GM19397 (cell line): ENCODE data around the gene PI4KA.

Source experiments
- ATAC-seq: cut with Tn5 transposase; IDR thresholded peaks from one replicate; pipeline ENCODE4 v1.9.1; 2021; ENCODE audit warnings: mild to moderate bottlenecking, moderate library complexity; ENCODE audit not compliant: unreplicated experiment

PI4KA gene

DNA sequence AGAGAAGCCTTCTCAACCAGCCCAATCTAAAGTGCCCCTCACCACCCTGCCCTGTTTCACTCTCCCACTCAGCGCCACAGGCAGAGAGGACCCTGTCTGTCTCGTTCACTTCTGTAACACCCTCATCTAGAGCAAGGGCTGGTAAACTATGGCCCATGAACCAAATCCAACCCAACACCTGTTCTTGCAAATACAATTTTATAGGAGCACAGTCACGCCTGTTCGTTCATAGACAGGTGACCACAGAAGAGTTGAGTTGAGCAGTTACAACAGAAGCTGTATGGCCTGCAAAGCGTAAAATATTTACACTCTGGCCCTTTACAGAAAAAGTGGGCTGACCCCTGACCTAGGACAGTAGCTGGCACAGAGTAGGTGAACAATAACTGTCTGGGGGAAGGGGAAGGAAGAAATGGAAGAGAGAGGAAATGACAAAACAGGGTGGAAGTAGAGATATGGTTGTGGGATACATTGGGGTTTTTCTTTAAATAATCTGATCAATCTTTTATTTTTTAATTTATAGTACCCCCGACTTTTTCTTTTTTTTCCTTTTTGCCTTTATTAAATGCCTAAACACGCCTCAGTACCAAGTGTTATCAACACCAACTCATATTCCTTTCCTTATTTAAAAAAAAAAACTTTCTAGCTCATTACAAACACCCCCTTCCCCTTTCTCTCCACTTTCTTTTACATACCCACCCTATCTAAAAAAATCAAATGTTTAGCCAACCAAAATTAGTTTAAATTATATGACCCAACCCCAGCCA lies 63.8 kb downstream of the PI4KA start:
- no peak for ATAC-seq

DNA sequence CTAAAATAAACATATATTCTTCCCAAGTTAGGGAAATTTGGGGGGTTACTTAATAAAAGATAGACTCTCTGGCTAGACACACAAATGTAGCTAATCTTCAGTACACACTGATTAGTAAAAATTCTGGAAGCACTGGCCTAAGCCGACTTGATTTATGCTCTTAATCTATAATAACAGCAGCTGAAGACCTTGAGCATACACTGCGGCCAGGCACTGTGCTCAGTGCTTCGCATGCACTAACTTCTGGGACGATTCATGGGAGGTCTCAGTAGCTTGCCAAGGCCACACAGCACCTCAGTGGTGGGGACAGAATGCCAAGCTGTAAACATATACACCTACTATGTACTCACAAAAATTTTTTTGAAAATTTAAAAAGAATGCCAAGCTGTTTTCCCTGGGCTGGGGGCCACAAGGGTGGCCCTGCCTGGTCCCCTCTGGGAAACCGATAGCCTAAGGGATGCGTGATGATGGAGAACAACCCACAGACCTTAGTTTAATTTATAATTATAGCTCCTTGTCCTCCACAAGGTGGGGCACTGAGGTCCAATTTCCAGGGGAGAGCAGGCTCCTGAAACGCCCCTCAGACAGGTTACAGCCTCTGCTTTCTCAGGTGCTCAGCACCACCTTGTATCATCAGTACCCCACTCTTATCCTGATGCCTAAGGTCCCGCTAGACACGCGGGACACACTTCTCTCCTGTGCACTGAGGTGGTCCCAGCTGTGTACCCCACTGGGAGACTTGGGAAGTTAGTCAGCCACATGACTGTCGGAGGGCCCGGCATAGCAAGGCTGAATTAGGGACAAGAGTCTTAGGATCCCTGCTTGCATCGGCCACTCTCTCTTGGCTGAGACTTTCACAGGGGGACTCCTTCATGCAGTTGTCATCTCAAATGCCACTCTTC lies 64.6 kb downstream of the PI4KA start:
- no peak for ATAC-seq

DNA sequence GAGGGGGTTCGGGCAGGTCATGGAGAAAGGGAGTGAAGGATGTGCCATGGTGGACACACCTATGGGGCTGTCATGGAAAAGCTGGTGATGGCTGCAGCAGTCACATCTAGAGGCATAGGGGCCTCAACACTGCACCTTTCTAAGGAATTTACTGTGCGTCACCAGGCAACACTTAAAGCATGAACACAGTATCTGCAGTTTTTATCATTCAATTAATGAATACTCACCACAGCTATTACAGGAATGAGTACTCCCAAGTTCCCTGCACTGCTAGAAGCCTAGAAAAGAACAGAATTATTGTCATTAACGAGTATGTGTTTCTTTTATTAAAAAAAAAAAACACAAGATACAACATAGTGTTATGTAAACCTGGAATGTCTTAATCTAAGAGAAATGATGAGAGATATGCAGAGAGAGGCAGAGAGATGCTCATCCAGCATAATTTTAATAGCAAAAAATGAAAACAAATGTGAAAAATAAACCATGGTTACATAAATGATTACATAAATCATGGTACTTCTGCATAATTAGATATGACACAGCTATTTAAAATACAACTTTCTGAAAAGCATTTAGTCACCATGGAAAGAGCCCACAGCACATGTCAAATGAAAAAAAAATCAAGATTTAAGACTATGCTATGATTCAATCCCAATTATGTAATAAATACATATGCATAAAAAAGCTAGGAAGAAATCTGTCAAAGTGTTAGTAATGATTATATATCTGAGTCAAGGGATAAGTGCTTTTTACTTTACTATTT lies 65.5 kb downstream of the PI4KA start:
- no peak for ATAC-seq

DNA sequence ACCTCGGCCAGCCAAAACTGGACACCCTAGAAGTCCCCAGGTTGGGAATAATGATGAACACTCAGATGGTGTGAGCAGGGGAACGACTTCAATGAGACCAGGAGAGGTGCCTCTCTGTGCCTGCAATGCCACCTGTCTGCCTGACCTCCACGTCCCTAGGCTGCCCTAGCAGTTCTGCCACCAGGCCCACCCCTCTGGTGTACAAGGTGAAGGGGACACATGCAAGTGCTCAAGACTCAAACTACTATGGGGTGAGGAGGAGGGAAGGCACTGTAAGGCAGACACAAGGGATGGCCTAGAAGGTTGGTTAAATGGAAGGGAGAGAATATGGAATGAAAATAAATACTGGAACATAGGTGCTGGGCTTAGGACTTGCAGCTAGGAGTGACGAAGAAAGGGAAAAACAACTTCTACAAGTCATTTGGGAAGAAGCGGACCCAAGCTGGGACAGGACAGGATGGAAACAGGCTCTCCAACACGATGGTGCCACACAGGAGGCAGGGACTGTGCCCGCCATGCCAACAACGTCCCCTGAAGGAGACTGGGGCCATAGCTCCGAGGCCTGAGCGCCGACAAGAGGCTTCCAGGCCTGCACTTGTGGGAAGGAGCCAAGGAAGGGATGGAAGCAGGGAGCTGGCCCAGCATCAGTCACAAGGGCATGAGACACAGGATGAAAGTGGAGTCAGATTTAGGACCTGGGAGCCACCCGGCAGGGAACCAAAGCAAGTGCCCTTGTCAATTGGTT lies 66.2 kb downstream of the PI4KA start:
- ATAC-seq = no peak

DNA sequence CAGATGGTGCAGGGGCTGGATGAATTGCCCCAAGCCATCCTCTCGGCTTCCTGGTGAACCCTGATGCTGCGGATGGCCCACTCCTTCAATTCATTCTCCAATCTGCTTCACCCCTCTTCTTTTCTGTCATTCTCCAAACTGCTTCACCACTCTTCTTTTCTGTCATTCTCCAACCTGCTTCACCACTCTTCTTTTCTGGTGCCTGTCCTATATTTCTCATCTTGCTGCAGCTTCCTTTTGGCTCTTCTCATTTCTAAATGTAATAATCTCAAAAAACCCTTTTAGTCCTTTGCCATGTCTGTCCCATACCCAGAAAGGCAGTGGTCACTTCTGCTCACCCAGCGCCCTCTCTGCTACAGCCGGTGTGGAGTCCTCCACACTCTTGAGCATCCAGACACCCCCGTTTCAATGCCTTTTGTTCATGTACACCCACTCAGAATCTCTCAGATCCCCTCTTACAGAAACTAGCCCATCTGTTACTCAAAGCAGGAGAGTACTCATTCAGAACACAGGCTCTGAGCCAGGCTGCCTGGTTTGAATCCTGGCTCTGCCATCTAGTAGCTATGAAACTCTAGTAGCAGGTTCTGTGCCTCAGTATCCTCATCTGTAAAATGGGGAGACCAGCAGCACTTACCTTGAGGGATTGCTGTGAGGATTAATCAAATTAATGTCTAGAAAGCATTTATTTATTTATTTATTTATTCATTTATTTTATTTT lies 69.8 kb downstream of the PI4KA start:
- no peak for ATAC-seq

DNA sequence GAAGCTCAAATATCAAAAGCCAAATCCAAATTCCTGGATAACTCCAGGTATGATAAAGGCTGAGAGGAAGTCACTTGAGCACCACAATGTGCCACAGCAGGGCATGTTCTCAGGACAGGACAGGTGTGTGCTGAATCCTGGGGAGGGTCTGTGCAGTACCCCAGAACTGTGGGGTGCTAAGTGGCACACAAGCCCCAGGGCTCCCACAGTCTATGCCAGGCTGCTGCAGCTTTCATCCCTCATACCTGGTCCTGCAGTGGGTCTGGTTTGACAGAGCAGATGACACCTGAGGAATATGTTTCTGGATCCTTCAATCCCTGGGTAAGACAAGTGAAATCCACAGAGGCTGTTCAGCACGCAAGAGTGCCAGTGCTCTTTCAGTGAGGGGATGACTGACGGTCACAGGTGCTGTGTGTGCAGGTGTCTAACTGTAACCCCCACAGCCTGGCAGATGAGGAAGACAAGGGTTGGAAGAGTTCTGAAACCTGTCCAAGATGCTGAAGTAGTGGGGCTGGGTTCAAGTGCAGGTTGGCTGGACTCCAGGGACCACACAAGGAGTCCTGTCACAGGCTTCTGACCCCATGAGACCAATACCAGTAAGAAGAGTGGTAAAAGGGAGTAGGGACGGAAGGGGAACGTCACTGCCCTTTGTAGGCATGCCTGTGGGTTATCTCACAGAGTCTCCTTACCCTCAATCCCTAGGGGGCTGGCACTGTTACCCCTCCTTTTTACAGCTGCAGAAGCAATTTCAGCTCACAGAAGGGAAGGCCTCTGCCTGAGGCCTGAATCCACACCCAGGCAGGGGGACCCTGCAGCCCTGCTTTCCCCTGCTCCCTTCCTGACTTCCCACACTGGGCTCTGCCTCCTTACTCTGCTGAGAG lies 70.6 kb downstream of the PI4KA start:
- ATAC-seq = no peak

DNA sequence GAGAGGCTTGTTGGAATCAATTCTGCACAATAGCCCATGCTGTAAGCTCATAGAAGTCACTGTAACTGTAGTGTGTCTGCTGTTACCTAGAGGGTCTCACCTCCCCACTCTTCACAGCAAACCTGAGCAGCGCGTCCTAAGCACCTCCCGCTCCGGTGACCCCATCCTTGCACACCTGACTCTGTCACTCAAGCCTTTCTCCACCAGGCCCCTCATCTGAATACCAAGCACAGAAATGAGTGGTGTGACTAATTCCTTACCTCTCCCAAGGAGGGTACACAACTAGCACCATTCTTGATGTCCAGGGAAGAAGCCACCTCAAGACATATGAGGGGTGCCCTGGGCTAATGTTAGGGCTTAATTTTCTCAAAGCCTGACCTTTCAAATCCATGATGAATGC lies 71.4 kb downstream of the PI4KA start:
- no peak for ATAC-seq

DNA sequence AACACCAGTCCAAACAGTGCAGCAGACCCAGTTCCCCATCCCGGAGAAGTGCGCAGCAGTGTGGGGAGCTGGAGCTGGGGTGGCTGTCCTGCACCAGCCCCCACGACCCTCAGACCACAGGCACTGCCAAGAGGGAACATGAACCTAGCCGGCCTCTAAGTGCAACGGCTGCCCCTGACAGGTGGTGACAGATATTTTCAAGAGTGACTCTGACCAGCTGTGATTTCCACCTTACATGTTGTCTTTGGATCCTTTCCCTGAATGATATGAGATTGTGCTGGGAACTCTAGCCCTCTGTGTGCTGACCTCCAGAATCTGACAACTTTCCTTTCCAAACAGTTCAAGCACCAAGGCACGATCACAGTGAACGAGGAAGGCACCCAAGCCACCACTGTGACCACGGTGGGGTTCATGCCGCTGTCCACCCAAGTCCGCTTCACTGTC lies 72.1 kb downstream of the PI4KA start:
- ATAC-seq = no peak

DNA sequence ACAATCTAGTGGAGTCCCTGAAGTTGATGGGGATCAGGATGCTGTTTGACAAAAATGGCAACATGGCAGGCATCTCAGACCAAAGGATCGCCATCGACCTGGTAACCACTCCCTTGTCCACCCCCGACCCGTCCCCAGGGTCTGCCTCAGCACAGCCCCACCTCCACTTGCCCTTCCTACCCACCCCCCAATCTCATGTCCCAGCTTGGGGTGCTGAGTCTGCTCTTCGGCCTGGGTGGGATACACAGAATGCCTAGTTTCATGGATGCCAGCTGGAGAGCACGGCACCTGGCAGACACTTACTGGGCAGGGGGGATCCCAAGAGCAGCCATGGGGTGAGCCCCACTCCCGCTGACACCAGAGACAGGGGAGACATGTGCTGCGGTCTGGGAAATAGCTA lies 72.6 kb downstream of the PI4KA start:
- ATAC-seq = no peak

DNA sequence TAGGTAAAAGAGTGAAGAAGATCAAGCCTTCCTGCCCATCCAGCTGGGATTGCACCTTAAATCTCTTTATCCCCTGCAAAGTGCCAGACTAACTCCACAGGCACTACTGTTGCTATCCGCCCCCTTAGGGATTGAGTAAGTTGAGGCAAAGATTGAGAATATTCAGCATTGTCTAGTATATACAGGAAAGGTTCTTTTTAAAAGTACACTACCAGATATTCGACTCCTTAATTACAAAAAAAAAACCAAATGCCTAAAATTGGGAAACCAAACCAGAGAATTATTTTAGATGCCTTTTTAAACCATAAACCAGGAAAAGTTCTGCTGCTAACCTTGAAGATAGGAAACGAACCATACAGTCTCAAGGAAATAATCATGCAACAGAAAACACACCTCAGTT lies 73.2 kb downstream of the PI4KA start:
- no peak for ATAC-seq

DNA sequence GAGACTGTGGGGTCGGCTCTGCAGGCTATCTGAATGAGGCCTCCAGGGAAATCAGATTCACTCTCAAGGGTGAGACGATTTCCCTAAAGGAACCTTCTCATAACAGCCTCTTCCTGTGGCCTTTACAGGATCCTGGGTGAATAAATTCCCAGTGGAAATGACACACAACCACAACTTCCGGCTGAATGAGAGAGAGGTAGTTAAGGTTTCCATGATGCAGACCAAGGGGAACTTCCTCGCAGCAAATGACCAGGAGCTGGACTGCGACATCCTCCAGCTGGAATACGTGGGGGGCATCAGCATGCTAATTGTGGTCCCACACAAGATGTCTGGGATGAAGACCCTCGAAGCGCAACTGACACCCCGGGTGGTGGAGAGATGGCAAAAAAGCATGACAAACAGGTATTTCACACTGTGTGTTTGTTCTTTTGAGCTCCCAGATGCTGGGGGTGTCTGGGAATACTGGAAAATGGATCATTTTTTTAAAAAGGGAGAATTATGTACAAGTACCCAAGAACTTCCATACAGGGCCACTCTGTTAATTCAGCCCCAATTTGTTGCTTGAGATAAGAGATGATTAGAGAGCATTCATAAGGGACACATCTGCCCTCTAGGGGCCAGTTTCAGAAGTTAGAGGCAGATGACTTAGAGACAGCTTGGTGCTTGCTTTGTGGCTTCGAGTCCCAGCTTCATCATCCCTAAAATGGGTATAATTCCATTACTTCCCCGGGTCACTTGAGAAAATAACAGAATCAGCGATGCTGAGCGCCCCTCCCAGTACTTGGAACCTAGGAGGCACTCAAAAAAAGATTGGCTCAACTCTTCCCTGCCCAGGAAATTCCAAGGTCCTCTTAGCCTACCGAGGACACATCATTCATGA lies 74.5 kb downstream of the PI4KA start:
- no peak for ATAC-seq

DNA sequence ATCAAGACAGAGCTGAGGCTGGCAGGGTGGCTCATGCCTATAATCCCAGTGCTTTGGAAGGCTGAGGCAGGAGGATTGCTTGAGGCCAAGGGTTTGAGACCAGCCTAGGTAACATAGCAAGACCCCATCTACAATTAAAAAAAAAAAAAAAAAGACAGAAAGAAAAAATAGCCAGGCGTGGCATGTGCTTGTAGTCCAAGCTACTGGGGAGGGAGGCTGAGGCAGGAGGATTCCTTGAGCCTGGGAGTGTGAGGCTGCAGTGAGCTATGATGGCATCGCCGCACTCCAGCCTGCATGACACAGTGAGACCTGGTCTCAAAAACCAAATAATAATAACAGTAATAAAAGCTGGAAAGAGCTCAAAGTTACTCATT lies 75.3 kb downstream of the PI4KA start:
- no peak for ATAC-seq

DNA sequence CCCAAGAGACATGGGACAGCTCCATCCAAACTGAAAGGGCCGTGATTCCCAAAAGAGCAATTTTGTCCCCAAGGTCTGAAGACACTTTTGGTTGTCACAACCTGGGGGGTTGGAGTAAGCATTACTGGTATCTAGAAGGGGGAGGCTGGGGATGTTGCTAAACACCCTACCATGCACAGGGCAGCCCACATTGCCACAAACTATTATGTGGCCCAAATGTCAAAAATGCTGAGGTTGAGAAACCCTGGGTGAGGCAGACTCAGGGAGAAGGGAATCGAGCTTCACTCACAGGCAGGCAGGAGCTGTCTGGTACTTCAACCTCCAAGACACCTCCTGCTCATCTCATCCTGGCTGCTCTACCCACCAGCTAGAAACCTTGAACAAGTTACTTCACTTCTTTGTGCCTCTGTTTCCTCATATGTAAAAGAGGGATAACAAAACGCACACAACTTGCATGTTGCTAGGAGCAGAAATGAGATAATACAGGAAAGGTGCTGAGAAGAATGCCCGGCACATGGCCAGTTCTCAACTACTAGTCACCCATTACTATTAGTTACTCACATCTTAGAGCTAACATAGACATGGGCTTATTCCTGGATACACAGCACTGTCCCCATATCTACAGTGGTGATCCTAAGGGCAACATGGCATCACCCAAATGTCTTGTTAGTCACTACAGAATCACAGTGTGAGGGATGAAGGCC lies 75.9 kb downstream of the PI4KA start:
- ATAC-seq = no peak

DNA sequence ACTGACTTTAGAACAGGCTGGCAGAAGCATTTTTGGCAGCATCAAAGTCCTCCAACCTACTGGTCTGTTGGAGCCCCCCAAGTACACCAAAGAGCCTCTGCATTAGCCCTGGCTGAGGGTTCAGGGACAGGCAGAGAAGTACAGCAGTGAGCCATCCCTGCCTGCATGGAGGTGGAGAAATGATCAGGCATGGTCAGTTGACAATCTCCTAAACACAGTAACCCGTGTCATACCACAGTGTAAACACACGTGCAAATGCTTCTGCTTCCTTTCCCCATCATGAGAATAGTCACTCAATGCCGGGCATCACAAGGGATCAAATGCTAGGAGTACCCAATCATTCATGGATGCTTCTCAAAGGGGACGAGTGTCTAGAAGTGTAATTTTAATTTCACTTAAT lies 76.5 kb downstream of the PI4KA start:
- ATAC-seq = no peak

DNA sequence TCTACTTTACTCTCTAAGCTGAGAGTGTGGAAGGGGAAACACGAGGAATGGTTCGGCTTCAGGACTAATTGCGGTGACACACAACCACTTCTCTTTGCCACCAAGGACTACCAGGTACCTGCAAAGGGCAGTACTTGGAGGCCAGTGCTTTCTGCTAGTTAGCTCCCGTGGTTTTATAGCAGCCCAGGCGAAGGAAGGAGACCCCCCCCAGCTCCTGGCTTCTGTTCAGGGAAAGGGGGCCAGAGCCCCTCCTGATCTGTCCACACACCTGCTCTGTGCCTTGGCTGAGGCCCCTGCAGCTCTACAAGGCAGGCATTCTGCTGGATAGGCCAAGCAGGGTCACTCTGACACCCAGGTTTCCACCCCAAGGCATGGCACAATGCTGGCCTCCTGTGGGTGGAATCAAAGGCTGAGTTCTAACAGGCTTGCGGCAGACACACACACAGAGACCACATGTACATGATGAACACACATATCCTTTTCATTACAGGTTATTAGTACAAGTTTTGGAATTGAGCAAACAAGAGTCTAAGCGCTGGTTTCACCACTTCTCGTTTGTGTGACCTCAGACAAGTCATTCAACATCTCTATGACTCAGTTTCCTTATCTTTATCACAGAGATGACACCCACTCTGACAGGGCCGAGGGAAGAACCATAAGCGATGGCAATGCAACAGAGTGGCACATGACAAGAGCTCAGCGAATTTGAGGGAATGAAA lies 77.2 kb downstream of the PI4KA start:
- ATAC-seq = no peak

DNA sequence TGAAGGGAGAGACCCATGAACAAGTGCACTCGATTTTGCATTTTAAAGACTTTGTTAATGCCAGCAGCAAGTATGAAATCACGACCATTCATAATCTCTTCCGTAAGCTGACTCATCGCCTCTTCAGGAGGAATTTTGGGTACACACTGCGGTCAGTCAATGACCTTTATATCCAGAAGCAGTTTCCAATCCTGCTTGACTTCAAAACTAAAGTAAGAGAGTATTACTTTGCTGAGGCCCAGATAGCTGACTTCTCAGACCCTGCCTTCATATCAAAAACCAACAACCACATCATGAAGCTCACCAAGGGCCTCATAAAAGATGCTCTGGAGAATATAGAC lies 78.8 kb downstream of the PI4KA start:
- ATAC-seq = no peak
